ENCODE results near the gene RASSF8. TPM values are rescaled to one million over a fixed set of nuclear protein-coding genes. Genes with fewer than 3 reads are reported as not detected.
A peak's percentile ranks its signal among the peaks of the same experiment; 100 is the strongest.

RASSF8 gene
- total RNA-seq, 1 donor from 2014 or later: 74.3 TPM

- TF ChIP-seq CTCF (IDR thresholded peaks at IDR 0.05): no peak
- Mint-ChIP-seq H3K9me3 (ENCODE audit: unreplicated experiment) (no peaks in the 10 kb centered on the region), H3K4me1 (ENCODE audit: unreplicated experiment) (peaks cover 29% of the 10 kb centered on the region), H3K4me3 (ENCODE audit: unreplicated experiment) (peak within 1 kb of the TSS; percentile 93), H3K27me3 (ENCODE audit: unreplicated experiment) (peaks cover 41% of the 10 kb centered on the region), H3K36me3 (ENCODE audit: unreplicated experiment) (no peaks in the 10 kb centered on the region), H3K27ac (ENCODE audit: unreplicated experiment) (peak within 1 kb of the TSS; percentile 81)
- DNase-seq (ENCODE audit: extremely low spot score, unreplicated experiment): no peak
Observed at GRCh38 chr12:26124446-26125399, 166.2 kb downstream of the RASSF8 start, which contains the start of gene BHLHE41. Gene BHLHE41 (minus strand): TSS chr12:26125037. CDS start chr12:26124779, 258 bp downstream.

- peaks cover 29% of the 10 kb centered on the region for H3K4me1 Mint-ChIP-seq (ENCODE audit: unreplicated experiment)
- no peaks in the 10 kb centered on the region for H3K9me3 Mint-ChIP-seq (ENCODE audit: unreplicated experiment)
- TF ChIP-seq CTCF (IDR thresholded peaks at IDR 0.05): no peak
- DNase-seq (ENCODE audit: extremely low spot score, unreplicated experiment): peak; percentile 87
- peaks cover 43% of the 10 kb centered on the region for H3K27me3 Mint-ChIP-seq (ENCODE audit: unreplicated experiment)
- H3K4me3 Mint-ChIP-seq (ENCODE audit: unreplicated experiment): peak overlapping the region; percentile 93
- H3K27ac Mint-ChIP-seq (ENCODE audit: unreplicated experiment): peak overlapping the region; percentile 81
- H3K36me3 Mint-ChIP-seq (ENCODE audit: unreplicated experiment): no peaks in the 10 kb centered on the region
Observed at GRCh38 chr12:26125400-26126339, 167.2 kb downstream of the RASSF8 start.

GRCh38 chr12:26126340-26127284 is 168.1 kb downstream of the RASSF8 start:
- no peaks in the 10 kb centered on the region for H3K9me3 Mint-ChIP-seq (ENCODE audit: unreplicated experiment)
- H3K36me3 Mint-ChIP-seq (ENCODE audit: unreplicated experiment): no peaks in the 10 kb centered on the region
- peaks cover 43% of the 10 kb centered on the region for H3K27me3 Mint-ChIP-seq (ENCODE audit: unreplicated experiment)
- H3K4me3 Mint-ChIP-seq (ENCODE audit: unreplicated experiment): peak overlapping the region; percentile 93
- peak; percentile 7 for TF ChIP-seq CTCF (IDR thresholded peaks at IDR 0.05)
- peak; percentile 90 for DNase-seq (ENCODE audit: extremely low spot score, unreplicated experiment)
- H3K4me1 Mint-ChIP-seq (ENCODE audit: unreplicated experiment): peaks cover 27% of the 10 kb centered on the region
- H3K27ac Mint-ChIP-seq (ENCODE audit: unreplicated experiment): peak overlapping the region; percentile 81

- H3K27me3 Mint-ChIP-seq (ENCODE audit: unreplicated experiment): peaks cover 43% of the 10 kb centered on the region
- no peak overlapping the region for H3K27ac Mint-ChIP-seq (ENCODE audit: unreplicated experiment)
- TF ChIP-seq CTCF (IDR thresholded peaks at IDR 0.05): no peak
- H3K36me3 Mint-ChIP-seq (ENCODE audit: unreplicated experiment): no peaks in the 10 kb centered on the region
- H3K9me3 Mint-ChIP-seq (ENCODE audit: unreplicated experiment): no peaks in the 10 kb centered on the region
- H3K4me1 Mint-ChIP-seq (ENCODE audit: unreplicated experiment): peaks cover 27% of the 10 kb centered on the region
- peak overlapping the region; percentile 51 for H3K4me3 Mint-ChIP-seq (ENCODE audit: unreplicated experiment)
- no peak for DNase-seq (ENCODE audit: extremely low spot score, unreplicated experiment)
Observed at GRCh38 chr12:26127404-26127803, 168.9 kb downstream of the RASSF8 start.
